HT1080 (cell line): ENCODE results near the gene TBK1. TPM values are rescaled to one million over a fixed set of nuclear protein-coding genes. Genes with fewer than 3 reads are reported as not detected.

Source experiments
- DNase-seq: peaks from one replicate; pipeline ENCODE4 v3.0.0-alpha.2; 2015; ENCODE audit warnings: low read depth
- total RNA-seq: library from RNA; depleted of rRNA; stranded (reverse); fragments of >200 nt; shearing (Covaris generic); gene quantifications from 2 replicates; pipeline ENCODE4 v1.2.3, GENCODE V29; 2014; rRNA removed

TBK1 gene
- total RNA-seq, 1 experiment from 2014 or later, result 23.1 TPM

DNA sequence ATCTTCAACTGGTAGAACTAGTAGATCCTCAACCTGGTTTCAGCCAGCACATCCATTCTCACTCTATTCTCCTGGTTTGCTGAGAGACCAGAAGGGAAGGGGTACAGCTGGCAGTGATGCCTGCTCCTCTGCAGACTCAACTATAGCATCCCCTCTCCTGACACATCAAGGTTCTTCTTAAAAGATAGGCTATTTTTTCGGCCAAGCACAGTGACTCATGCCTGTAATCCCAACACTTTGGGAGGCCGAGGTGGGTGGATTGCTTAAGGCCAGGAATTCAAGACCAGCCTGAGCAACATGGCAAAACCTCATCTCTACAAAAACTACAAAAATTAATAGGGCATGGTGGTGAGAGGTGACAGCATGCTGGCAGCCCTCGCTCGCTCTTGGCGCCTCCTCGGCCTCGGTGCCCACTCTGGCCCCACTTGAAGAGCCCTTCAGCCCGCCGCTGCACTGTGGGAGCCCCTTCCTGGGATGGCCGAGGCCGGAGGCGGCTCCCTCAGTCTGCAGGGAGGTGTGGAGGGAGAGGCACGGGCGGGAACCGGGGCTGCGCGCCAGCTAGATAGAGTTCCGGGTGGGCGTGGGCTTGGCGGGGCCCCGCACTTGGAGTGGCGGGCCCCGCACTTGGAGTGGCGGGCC lies 90.6 kb downstream of the TBK1 start:
- peak; percentile 39 for DNase-seq

GRCh38 chr12:64544371-64545080 lies 92.6 kb downstream of the TBK1 start:
- no peak for DNase-seq

DNA sequence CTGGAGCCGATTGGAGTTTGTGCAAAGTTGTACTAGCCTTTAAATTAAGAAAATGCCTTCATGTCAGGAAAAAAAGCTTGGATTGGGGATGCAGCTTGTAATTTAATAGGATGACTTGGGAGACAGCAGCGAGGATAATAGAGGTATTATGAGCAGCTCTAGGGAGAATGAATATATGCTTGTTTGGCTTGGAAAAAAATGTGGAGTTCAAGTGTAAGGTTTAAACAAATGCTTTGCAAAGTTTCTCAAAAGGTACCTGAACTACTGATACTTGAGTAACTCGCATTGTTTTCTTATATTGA lies 93.1 kb downstream of the TBK1 start:
- no peak for DNase-seq

GRCh38 chr12:64549108-64549507 lies 97.2 kb downstream of the TBK1 start:
- DNase-seq, result no peak

- DNase-seq, result no peak
These were observed 98.8 kb downstream of the TBK1 start for GRCh38 chr12:64550755-64551154.

GRCh38 chr12:64551676-64552075 lies 99.8 kb downstream of the TBK1 start:
- DNase-seq, result no peak

Other genes starting within 250 kb of the TBK1 start
- 7.1 and 10.7 TPM in 2 replicates for gene KICS2, start 229.8 kb upstream of the TBK1 start, total RNA-seq
- gene C12orf56, start 61.4 kb upstream of the TBK1 start, total RNA-seq, result not detected in 2 replicates
- gene XPOT, start 47.7 kb upstream of the TBK1 start, total RNA-seq, result 88.9 and 93.3 TPM in 2 replicates
- 16.5 and 19.7 TPM in 2 replicates for gene RASSF3, start 158.4 kb downstream of the TBK1 start, total RNA-seq